T-helper 22 cell (primary cell): ENCODE results near the gene MCOLN1.

Experiments used
- DNase-seq: peaks from one replicate; pipeline ENCODE4 v3.0.0-alpha.2; 2020; ENCODE audit warnings: low read depth

MCOLN1 gene

GRCh38 chr19:7542556-7543348, 20.3 kb downstream of the MCOLN1 start:
- DNase-seq = no peak

GRCh38 chr19:7544626-7545025, 22.2 kb downstream of the MCOLN1 start:
- no peak for DNase-seq

DNA sequence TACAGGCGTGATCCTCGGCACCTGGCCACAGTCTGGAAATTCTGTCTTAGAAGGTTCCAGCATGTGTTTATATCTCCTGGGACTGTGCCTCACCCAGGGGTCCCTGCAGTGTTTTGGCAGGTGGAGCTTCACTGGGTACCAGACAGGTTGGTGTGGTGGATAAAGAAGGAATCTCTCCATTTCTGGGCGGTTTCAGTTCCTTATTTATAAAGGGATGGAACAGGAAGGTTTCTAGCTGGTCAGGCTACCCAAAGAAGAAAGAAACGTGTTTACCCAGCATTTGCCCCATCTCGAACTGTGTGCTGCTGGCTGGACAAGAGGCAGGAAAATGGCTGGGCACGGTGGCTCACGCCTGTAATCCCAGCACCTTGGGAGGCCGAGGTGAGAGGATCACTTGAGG, 22.9 kb downstream of the MCOLN1 start:
- no peak for DNase-seq

- no peak for DNase-seq
Measured at GRCh38 chr19:7545904-7546303, 23.5 kb downstream of the MCOLN1 start.

DNA sequence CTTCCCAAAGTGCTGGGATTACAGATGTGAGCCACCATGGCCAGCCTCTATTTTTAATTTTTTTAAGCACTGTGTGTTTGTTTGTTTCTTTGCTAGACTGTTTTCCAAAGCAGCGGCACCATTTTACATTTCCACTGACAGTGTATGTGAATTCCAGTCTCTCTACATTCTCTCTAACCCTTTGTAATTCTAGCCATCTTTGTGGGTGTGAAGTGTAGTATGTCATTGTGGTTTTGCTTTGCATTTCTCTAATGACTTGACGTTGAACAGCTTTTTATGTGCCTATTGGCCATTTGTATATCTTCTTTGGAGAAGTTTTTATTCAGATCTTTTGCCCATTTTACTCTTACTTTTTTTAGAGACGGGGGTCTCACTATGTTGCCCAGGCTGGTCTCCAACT, 24.7 kb downstream of the MCOLN1 start:
- DNase-seq = no peak

GRCh38 chr19:7549429-7550148, 27.2 kb downstream of the MCOLN1 start:
- no peak for DNase-seq

DNA sequence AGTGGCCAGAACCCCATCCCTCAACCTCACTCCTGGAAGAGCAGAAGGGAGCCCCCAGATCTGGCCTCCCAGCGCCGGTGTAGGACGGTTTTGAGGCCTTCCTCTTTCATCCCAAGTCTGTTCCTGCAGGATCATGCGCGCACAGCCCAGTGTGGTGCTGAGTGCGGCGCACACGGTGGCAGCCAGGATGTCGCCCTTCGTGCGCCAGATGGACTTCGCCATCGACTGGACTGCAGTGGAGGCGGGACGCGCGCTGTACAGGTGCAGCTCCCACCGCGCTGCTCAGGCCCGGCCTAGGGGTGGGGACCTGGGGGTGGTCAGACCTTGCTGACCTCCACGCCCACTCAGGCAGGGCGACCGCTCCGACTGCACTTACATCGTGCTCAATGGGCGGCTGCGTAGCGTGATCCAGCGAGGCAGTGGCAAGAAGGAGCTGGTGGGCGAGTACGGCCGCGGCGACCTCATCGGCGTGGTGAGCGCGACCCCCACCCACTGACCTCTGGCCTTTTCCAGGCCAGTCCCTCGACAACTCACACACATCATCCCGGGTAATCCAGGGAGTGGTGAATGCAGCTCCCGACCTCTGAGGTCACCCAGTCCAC, 27.8 kb downstream of the MCOLN1 start:
- no peak for DNase-seq

DNA sequence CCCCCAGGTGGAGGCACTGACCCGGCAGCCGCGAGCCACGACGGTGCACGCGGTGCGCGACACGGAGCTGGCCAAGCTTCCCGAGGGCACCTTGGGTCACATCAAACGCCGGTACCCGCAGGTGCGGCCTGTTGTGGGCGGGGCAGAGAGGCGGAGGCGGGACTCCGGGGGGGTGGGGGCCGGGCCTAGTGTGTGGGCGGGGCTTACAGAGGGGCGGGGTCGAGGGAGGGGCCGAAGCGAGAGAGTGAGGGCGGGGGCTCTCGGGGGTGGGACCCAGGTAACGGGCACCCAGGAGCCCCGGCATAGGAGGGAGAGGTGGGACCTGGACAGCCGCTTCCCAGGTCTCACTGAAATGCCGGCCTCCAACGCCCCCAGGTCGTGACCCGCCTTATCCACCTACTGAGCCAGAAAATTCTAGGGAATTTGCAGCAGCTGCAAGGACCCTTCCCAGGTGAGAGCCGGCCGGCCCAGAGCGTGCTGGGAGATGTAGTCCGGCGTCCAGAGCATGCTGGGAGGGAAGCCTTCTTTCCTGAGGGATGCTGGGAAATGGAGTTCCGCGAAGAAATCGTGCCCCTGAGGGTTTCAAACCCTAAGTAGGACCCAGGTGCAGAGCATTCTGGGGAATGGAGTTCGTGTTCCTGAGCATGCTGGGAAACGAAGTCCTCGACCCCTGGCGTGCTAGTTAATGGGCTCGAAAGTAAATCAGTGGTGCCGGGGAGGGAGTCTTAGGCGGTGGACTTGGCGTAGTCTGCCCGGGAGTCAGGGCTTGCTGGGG, 28.8 kb downstream of the MCOLN1 start:
- DNase-seq = no peak

DNA sequence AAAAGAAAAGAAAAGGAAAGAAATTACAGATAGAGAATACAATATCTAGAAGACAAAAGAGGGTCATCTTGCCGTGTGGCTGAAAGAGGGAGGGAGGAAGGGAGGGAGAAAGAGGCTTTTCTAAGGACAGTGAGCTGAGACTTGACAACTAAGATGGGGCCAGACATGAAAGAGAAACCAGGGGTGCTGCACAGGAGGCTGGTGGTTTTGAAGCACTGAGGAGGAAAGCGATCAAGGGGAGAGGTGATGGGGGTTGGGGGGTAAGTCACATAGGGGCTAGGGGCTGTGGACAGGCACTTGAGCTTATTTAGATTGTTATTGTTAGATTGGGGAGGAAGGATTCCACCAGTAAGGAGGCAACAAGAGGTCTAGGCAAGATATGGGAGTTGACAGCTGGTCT, 30.4 kb downstream of the MCOLN1 start:
- no peak for DNase-seq

GRCh38 chr19:7554565-7554964, 32.1 kb downstream of the MCOLN1 start:
- no peak for DNase-seq

GRCh38 chr19:7554990-7555864, 32.8 kb downstream of the MCOLN1 start:
- DNase-seq = no peak

DNA sequence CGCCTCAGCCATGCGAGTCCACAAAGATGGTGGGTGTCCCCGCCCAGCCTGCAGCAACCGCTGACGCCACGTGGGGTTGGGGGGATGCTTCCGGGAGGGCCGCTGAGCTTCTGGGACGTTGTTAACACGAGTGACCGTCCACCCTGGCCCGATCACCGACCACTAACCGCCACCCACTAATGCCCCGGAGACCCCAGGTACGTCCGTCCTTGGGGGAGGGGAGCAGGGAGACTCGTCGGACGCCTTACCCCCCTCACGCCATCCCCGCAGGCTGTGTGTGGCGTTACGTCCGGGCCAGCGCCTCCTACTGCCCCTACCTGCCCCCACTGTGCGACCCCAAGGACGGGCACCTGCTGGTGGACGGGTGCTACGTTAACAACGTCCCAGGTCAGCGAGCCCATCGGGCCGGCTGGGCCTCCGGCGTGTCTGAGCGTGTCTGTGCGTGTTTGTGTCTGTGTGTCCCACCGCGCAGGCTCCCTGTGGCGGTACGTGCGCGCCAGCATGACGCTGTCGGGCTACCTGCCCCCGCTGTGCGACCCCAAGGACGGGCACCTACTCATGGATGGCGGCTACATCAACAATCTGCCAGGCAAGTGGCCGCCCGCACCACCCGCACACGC, 34.4 kb downstream of the MCOLN1 start:
- no peak for DNase-seq

DNA sequence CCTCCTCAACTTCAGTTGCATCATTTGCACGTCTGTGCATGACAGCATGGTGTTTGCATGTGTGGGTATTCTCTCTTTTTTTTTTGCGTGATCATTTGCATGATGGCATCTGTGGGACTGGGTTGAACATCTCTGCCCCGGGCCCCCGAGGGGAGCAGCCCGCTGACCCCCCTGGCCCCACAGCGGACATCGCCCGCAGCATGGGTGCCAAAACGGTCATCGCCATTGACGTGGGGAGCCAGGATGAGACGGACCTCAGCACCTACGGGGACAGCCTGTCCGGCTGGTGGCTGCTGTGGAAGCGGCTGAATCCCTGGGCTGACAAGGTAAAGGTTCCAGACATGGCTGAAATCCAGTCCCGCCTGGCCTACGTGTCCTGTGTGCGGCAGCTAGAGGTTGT, 36.2 kb downstream of the MCOLN1 start:
- DNase-seq = no peak

- no peak for DNase-seq
Measured at GRCh38 chr19:7559102-7559501, 36.7 kb downstream of the MCOLN1 start.

DNA sequence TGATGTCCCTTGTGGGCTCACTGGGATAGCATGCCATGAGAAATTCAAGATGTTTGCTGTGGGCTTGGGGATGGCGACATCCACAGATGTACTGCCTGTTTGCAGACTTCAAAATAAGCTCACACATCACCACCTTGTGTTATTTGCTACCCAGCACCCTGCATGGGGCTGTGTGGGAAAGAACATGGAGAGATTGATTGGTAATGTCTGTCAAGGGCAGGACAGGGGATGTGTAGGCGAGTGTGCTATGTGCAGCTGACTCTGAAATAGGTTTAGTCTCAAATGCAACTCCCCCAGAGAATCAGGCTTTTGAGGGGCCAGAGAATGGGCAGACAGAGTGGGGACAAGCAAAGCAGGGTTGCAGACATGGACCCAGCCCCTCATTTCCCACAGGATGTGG, 37.8 kb downstream of the MCOLN1 start:
- no peak for DNase-seq

- no peak for DNase-seq
Measured at GRCh38 chr19:7561325-7561724, 38.9 kb downstream of the MCOLN1 start.

DNA sequence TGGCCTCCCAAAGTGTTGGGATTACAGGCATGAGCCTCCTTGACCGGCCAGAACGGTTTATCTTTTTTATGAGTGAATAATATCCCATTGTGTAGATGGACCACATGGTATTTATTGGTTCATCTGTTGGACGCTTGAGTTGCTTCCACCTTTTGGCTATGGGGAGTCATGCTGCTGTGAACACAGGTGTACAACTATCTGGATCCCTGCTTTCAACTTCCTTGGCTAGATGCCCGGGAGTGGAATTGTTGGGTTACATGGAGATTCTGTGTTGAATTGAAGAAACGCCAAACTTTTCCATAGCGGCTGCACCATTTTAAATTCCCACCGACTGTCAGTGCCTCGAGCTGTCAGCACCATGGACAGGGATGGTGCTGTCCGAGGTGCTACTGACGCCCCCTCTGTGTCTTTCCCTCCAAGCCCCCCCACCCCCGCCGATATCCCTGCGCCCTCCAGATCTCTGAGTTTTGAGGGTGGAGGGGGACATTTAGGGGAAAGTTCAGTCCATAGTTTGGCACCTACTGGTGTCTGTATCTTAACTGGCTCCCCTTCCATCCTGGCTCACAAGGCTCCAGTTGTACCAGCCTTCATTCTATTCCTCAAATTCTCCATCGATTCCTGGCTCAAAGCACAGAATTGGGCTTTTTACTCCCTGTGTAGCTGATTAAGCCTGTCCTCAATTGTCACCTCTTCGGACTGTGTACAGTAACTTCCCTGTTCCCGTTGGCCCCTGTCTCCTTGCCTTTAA, 40.4 kb downstream of the MCOLN1 start:
- no peak for DNase-seq

- no peak for DNase-seq
Measured at GRCh38 chr19:7564866-7565265, 42.4 kb downstream of the MCOLN1 start.

- DNase-seq = no peak
Measured at GRCh38 chr19:7565332-7565731, 42.9 kb downstream of the MCOLN1 start.

- no peak for DNase-seq
Measured at GRCh38 chr19:7570761-7571160, 48.3 kb downstream of the MCOLN1 start.
